Measurements from ENCODE around the gene PLXNA2.

The PLXNA2 gene

DNA sequence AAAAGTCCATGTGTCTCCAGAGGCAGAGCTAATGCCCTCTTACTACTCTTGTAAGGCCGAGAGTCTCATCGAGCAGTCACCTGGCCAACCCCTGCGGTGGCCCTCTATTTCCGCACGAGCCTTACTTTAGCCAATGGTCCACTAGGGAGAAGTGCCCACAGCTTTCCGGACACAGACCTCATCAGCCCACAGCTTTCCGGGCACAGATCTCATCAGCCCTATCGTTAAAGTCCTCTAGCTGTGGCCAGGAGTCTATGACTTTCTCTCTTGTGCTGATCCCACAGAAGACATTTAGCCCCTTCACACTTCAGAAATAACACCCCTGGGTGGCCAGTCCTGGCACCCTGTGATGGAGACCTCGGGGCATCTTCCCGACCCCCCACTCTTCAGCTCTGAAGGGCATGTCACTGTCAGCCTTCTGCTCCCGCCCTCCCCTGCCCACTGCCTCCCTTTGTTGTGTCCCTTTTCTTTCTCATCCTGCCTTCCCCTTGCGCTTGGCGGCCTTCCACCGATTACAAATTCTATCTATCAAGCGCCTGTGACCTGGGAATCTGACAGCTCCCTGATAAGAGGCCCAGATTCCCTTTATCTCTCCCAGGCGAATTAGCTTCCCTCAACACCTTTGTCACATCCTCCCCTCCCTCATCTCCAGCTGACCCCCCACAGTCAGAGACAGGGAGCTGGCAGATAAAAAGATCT lies 161.0 kb downstream of the PLXNA2 start:
- no peak for DNase-seq

DNA sequence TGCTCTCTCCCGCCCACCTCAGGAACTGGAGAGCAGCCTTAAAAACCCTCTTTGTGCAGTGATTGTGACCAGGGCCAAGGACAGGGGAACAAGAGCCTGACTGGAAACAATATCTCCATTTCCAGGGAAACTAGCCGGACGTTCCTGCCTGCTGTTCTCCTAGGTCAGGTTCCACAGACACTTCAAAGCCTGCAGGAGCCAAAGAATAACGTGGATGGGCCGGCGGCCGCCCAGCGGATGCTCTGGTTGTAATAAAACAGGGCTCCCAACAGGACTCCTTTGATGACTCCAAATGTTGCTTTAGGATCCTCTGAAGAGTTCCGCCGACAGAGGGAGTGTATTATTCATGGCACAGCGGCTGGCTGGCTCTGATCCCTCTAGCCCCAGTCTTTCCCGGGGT lies 162.2 kb downstream of the PLXNA2 start:
- DNase-seq = no peak

DNA sequence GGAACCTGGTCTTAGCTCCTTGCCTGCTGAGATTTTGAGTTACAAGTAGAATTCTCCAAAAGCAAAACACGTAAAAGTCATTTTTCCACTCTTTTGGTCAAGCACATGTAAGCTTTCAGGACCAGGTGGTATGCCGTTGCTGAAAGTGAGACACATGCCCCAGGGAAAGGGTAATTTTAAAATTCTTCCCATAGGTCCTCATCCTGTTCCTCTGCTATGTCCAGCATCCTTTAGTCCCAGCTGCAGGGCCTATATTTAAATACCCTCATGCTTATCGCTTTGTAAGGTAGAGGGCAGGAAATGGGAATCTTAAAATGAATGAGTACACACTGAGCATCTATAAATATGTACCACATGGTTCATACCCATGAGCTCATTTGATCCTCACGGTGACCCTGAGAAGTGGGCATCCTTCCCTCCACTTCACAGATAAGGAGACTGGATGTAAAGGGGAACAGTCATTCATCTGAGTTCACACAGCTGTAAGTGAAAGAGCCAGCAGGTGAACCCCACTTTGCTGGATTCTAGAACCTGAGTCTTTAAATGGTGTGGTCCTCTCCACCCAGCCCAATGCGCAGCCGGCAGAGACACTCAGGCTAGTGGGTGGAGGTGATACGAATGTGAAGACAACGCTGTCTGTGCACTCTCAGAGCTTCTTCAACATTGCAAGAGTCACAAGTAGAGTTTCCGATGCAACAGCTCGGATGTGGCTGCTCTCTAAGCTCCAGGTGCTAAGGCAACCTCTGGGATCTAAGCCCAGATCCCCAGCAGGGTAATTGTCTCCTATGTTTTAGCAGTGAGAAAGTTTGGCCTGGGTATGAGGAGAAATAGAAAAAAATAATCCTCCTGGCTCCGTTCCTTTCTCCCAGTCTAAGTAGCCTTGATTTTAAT lies 163.5 kb downstream of the PLXNA2 start:
- no peak for DNase-seq

DNA sequence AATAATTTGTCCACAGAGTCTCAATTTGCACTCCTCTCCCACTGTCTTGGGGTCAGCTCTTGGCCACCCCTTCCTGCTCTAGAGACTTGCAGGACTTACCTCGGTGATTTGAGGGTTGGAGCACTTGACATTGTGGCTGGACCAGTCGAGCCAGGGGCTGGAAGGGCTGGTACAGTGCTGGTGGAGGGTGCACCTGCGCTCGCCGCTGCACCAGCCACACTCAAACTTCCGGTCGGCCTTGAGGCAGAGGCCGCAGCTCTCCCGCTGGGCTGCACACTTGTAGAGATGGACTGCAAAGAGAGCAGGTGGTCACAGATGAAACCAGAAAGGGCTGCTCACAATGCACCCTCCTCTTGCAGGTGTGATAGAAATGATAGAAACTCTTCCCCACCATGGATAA lies 165.0 kb downstream of the PLXNA2 start:
- no peak for DNase-seq

DNA sequence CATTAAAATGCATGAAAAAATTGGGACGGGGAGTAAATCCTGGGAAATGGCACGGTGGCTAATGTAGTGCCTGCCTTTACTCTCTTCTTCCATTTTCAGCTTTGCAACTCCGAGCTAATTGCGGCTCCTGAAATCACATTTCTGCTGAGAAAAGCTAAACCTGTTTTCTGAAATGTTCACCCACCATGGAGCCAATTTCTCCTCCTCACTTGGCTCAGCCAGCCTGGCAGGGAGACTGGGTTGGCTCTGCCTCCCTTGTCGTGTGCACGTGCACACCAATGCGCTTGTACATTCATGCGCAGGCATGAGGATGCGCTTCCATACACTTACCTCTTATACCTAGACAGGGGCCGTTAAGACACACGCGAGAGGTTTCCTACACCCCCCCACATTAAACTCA lies 165.4 kb downstream of the PLXNA2 start:
- no peak for DNase-seq

DNA sequence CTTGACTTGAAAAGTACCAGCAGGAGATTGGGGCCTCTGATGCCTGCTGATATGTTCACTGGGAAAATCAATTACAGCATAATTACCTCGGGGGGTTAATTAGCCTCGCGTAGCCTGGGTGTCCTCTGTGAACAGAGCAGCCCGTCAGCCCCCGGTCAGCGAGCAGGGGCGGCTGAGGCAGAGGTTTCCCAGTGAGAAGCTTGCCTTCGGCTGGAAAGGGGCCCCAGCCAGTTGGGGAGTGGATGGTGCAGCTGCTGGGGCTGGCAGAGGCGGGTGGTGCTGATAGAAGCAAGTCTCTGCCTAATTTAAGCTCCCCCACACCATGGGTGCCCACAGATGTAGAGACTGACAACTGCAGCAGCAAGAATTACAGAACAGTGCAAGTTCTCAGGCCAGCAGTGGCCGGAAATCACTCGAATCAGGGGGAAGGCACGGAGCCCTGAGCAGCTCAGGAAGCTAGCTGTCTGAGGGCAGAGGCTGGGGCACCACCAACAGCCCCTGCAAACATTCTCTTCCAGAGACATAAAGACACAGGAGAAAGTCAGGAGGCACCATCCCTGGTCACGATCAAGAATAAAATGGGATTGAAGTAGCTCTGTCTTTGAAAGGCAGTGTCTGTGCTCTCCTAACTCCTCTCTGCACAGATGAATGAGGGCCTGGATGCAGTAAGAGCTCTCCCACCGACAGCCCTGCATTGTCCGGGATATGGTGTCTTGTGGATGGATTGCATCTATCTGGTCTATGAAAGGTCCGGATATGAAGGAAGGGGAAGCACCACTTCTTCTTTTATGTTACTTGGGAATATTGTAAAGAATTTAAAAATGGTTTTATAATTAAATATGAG lies 166.7 kb downstream of the PLXNA2 start:
- DNase-seq = no peak

DNA sequence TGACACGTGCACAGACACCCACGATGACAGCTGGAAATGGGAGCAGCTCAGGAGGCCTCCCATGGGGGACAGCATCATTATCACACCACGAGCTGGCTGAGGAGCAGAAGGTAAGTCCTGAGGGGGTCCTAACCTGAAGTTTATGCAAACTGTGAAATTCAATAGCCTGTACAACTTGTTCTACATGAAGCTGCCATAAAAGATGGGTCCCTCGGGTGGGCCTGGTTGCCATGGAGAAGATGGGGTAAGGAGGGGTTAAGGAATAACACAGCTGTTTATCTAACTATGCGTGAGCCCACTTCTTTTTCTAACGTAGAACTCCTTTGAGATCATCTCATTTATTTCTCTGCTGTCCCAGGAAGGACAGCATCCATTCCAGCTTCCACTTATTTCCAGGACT lies 169.8 kb downstream of the PLXNA2 start:
- DNase-seq = no peak

DNA sequence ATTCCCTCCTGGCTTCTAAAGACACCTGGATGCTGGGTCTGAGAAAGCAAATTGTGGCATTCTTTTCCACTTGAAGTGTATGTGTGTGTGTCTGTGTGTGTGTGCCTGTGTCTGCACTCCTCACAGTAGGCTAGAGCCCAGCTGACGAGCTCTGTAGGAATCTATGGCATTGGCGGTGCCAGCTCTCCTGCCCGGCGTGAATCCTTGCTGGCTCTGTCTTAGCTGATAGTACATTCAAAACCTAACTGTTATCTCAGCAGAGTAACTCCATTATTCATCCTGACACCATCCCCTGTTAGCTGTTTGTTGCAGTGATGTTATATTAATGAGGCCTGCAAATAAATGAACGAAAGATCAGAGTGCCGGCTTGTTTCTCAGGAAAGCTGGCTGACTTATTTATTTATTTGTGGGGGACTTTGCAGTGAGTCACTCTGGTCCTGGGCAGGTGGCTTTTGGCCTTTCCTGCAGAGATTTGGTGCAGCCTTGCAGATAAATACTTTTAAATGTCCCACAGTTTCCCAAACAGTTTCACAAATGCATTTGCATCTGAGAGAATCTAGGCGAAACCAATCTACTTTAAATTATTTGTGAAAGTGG lies 172.7 kb downstream of the PLXNA2 start:
- no peak for DNase-seq

DNA sequence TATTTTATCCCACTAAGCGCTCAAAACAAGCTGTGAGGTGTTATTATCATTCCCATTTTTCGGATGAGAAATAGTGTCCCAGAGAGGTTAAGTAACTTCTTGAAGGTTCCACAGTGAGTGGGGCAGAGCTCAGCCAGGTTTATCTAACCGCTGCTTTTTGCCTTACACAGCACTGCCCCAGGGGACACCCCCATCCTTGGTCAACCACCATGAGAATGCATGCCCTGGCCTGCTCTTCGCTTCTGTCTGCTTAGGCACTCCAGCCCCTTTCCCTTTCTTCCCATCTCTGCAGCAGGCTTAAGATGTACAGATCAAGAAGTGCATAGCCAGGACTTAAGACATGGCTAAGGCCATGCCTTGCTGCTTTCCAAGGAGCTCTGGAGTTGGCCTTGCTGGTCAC lies 174.3 kb downstream of the PLXNA2 start:
- no peak for DNase-seq

DNA sequence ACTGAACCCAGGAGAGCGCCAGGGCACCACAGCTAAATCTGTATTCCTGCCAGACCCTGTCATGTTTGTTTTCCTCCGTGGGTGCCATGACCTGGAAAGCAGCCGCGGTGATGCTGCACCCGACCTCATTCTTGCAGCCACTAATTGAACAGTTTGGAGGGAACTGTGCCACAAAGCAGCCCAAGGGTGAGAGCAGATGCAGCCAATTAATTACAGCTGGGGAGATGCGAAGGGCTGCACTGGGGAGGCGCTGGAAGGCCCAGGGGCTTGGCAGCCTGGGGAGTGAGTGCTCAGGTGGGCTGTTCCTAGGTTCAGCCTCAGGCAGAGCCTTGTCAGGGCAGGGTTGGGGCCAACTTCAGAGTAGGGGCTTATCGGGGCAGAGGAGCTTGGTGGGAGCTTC lies 174.9 kb downstream of the PLXNA2 start:
- no peak for DNase-seq

DNA sequence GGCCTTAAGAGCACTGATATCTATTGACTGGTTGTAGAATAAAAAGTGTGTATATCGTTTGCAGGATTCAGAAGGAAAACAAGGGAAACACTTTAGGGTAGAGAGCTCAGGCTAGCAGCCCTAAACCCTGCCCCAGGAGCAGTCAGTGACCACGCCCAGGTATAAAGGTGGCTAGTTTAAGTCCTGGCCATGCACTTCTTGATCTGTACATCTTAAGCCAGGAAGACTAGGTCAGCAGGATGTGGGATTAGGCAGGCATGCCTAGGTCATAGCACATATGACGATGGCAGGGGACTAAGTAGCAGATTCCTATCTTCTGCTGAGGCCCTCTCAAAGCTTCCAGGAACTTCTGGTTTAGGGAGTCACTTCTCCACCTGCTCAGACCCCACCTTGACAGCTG lies 175.3 kb downstream of the PLXNA2 start:
- no peak for DNase-seq

DNA sequence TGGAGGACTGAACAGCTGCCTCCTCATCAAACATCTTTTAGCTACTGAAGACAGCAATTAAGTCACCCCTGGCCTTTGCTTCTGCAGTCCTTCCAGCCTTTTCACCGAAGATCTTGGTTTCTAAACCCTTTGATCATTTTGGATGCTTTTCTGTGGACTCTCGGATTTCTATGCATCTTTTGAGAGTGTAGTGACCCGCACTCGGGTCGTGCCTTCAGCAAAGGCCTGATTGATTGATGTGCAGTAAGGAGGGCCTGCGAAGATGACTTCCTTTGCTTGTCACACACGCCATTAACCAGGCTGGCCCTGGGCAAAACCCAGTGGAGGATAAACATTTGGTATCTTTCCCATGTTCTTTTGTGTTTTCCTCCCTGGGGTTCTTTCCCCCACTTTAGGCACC lies 175.8 kb downstream of the PLXNA2 start:
- no peak for DNase-seq

DNA sequence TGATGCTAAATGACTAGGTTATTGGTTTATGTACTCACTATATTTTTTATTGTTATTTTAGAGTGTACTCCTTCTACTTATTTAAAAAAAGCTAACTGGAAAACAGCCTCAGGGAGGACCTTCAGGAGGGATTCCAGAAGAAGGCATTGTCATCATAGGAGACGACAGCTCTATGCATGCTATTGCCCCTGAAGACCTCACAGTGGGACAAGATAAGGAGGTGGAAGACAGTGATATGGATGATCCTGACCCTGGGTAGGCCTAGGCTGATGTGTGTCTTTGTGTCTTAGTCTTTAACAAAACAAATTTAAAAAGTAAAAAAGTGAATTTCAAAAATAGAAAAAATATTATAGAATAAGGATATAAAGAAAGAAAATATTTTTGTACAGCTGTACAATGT lies 177.6 kb downstream of the PLXNA2 start:
- DNase-seq = no peak

DNA sequence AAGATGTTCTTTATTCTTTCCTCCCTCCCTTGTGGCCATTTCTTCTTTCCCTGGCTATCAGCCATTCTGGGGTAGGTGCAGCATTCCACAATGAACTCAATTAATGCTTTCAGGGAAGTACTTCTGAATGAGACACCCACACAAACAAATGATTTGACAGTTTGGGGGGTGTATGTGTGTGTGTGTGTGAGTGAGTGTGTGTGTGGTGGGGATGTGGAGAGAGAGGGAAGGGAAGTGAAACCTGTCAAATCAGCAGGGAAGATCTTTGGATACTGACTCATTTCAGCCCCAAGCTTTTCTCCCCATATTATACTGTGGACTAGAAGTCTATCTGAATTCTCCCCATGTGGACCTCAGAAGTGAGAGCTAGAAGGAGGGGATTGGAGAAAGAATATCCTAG lies 178.3 kb downstream of the PLXNA2 start:
- no peak for DNase-seq

DNA sequence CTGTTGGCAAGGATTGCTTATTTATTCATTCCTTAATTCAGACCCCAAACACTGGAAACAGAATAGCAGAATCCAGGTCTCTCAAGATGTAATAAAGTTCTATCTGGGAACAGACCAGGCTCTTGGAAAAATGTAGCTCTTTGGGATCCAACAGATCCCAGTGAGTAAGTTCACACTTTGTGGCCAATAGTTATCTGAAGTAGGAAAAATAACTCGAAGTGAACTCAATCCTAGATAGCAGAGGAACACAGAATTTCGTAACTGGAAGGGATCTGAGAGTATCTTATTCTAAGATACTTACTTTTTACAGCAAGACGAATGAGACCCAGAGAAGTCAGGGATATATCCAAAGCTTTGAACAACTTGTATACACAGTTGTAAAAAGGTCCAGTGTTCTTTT lies 182.6 kb downstream of the PLXNA2 start:
- DNase-seq = no peak

DNA sequence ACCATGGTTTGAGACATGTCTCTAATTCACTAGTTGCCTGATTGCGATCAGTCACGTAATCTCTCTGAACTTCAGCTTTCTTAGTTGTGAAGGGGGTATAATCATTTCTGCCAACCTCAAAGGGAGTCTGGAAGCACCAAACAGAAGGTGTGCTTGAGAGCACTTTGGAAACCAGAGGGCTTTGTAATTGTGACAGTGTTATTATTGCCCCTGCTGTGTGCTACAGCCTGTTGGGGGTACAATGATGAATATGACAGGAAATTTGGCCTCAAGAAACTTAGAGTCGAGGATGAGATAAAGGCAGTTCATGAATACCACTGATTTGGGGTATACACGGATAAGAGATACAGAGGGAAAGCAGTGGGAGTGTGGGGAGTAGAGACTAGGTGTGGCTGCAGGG lies 183.1 kb downstream of the PLXNA2 start:
- DNase-seq = no peak

DNA sequence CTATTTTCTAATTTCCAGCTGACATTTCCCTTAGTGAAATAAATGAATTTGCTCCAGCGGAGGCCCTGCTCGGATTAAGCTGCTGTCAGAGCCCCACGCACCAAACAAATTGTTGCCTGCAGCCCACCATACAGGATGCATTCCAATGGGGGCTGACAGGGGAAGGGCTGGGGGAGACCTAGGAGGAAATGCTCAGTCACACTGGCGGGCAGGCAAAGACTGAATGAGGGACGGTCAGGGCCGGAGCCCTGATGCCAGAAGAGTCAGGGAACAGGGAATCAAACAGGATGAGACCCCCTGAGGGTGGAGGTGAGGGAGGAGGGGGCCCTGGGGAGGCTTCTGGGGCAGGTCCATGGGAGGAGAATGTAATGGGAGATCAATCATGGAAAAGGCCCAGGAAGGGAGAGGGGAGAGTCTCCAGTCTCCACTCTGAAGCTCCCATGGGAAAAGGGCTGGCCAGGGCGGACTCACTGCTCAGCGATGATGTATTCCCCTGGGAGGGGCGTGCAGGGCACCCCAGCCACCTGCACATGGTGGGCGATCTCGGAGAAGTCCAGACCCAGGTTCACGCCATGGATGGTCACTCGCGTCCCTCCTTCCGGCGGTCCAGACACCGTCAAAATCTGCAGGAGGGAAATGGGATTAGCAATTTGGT lies 183.8 kb downstream of the PLXNA2 start:
- no peak for DNase-seq

DNA sequence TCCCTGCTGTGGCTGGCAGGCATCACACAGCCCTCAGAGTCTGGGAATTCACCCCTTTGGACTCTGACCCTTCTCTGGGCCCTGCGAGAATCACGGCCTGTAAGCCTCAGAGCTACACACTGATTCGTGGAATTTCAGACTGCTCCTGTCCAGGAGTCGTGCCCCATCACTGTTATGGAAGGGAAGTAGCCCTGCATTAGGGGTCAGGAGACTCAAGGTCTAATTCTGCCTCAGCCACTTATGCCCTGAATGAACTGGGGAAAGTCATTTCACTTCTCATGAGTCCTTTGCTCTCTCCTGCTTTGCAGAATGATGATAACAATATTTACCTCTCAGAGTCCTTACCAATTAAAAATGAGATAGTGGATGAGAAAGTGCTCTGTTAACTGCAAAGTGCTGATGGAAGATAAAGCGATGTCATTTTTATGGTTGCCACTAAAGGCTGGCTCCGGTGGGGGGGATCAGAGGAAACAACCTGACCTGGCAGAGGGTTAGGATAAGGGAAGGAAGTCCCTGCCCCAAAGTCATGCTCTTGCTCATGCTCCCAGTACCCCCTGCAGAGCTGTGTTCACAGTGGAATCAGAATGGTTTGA lies 184.7 kb downstream of the PLXNA2 start:
- no peak for DNase-seq

DNA sequence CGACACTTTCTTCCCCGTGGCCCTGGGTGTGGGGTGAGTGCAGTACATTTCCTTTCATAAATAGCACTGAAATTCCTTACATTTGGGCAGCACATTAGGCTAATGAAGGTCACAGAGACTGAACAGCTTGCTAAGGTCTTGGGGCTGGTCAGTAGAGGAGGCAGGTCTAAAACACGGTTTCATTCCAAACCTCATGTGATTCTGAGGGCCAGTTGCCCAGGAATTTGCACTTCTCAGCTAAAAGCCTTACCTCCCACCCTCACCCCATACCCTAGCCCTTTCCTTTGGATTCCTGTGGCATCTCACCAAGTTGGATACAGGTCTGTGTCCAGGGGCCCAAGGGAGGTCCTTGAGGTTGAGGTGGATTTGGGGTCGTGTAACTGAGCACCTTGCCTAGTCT lies 185.4 kb downstream of the PLXNA2 start:
- no peak for DNase-seq

DNA sequence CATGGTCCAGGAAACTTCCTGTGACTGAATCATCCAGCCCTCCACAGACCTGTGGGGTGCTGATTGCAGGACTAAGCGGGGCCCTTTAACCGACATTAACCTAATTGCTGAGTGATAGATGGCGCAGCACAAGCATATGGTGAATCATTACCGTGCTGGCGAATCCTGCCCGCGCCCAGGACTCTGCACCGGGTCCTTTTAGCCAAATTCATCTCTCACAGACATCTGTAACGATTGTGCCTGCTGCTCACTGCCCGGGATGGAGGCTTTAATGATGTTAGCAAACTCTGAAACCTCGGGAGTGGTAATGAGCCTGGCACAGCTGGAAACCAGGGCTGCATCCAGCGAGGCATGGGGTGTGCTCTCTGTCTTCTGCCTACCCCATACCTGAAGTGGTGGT lies 185.9 kb downstream of the PLXNA2 start:
- DNase-seq = no peak

DNA sequence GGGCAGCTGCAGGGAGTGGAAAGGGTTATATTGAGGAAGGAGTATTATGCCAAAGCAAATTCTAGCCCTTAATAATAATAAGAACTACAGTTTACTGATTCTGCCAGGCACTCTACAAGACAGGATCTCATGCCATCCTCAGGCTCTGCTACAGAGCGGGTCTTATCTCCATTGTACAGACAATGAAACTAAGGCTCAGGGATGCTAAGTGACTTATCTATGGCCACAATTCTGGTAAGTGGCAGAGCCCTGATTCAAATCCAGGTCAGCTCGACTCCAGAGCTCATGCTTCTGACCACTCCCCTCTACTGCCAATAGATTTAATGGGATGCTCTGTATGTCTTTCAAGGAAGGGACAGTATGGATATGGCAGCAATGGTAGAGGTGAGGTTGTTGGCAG lies 187.1 kb downstream of the PLXNA2 start:
- DNase-seq = no peak

DNA sequence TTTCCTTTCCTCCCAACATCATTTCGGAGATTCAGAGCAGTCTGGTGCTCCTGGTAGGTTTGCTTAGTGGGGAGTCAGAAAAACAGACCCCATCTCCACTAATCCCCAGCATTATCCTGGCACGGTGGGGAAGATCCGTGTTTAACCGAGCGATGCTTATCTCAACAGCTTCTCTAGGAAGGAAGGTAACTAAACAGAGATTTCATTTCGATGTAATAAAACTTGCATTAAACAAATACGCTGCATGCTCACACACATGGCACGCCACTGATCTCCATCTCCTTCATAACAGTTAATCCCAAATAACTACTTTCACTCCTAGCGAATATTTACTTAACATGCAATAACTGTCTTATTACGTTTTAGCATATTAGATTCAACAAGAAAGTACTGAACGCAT lies 188.6 kb downstream of the PLXNA2 start:
- DNase-seq = no peak

Data from GF-D8 (cell line).